Natural killer cell (primary cell): ENCODE results near the gene RABGAP1L. TPM values are rescaled to one million over a fixed set of nuclear protein-coding genes. Genes with fewer than 3 reads are reported as not detected.
"Not testable (repeated sequence)": the region's sequence is repeated elsewhere in the genome, so short reads cannot be mapped to it uniquely, and the experiment has no call there.

ENCODE experiments used
- ATAC-seq, 3 donors: fragments of 150-1000 bp in 2 of 3; fragments of 200-7000 bp in 1 of 3; cut with Tn5 transposase; 1 replicate in 1 of 3; 2 replicates in 2 of 3; pipeline ENCODE4 v1.10.0; 2021; ENCODE audit warnings: mild to moderate bottlenecking in 2 of 3, moderate library complexity in 2 of 3
- DNase-seq, 2 donors: peaks; one replicate each; pipeline versions ENCODE4 v3.0.0 to v3.0.0-alpha.2; 2013 to 2021; ENCODE audit warnings: mixed read lengths in 1 of 2
- H3K27ac ChIP-seq: one replicate; pipeline ENCODE4 v1.5.1; 2013; ENCODE audit warnings: mild to moderate bottlenecking, low read length
- H3K27me3 ChIP-seq: one replicate; pipeline ENCODE4 v1.6.1; 2013; ENCODE audit warnings: low read length; ENCODE audit not compliant: control insufficient read depth, insufficient read depth
- H3K36me3 ChIP-seq: one replicate; pipeline ENCODE4 v1.6.1; 2013; ENCODE audit warnings: low read length; ENCODE audit not compliant: control insufficient read depth, insufficient read depth
- H3K4me1 ChIP-seq: one replicate; pipeline ENCODE4 v1.6.1; 2013; ENCODE audit warnings: low read length; ENCODE audit not compliant: control insufficient read depth, insufficient read depth
- H3K4me3 ChIP-seq: one replicate; pipeline ENCODE4 v1.5.1; 2013; ENCODE audit warnings: low read length
- H3K9me3 ChIP-seq: one replicate; pipeline ENCODE4 v1.6.1; 2013; ENCODE audit warnings: low read length; ENCODE audit not compliant: control insufficient read depth, insufficient read depth
- H3K27ac Mint-ChIP-seq, 2 donors: one replicate each; pipeline ENCODE4 v1.8.0; 2022; ENCODE audit warnings: mild to moderate bottlenecking in 2 of 2, mixed read lengths in 2 of 2, moderate library complexity in 1 of 2
- H3K27me3 Mint-ChIP-seq, 2 donors: one replicate each; pipeline ENCODE4 v1.8.0; 2022; ENCODE audit warnings: low read depth in 2 of 2, mixed read lengths in 2 of 2
- H3K36me3 Mint-ChIP-seq: one replicate; pipeline ENCODE4 v1.8.0; 2022; ENCODE audit warnings: mixed read lengths
- H3K4me1 Mint-ChIP-seq, 2 donors: one replicate each; pipeline ENCODE4 v1.8.0; 2022; ENCODE audit warnings: mixed read lengths in 2 of 2
- H3K4me3 Mint-ChIP-seq: one replicate; pipeline ENCODE4 v1.8.0; 2022; ENCODE audit warnings: mild to moderate bottlenecking, moderate library complexity, mixed read lengths
- H3K9me3 Mint-ChIP-seq, 2 donors: one replicate each; pipeline ENCODE4 v1.8.0; 2022; ENCODE audit warnings: mixed read lengths in 2 of 2
- CTCF ChIP-seq: fragments of 200-600 bp; IDR thresholded peaks from one replicate; pipeline ENCODE4 v1.8.0; 2022; ENCODE audit warnings: antibody characterized with exemption
- WGBS: methylation state at CpG from one replicate; pipeline ENCODE4 v1.1.7; 2013; ENCODE audit warnings: missing lambda C conversion rate; ENCODE audit not compliant: insufficient coverage; 5-methylcytosine and 5-hydroxymethylcytosine counted together
- intact Hi-C: fragments of 100-400 bp; cut with micrococcal nuclease; formaldehyde crosslinking; loops from one replicate; pipeline ENCODE4 v1.14.2; 2022
- total RNA-seq, 4 donors: library from RNA; stranded (reverse); fragments of 120-200 nt in 1 of 4; gene quantifications; one replicate each; pipeline versions ENCODE4 v1.2.3 to v1.2.4, GENCODE V29; 2013 to 2022

RABGAP1L gene
- total RNA-seq, 3 donors from 2014 or later (not counting 1 experiment from before 2014, with no cell fraction given) = 145 to 168 (median 153) TPM

- Histone ChIP-seq H3K4me3 (no peak overlapping the region), H3K4me1 (no peaks in the 10 kb centered on the region), H3K27ac (no peak overlapping the region), H3K9me3 (no peaks in the 10 kb centered on the region), H3K27me3 (no peaks in the 10 kb centered on the region), H3K36me3 (no peaks in the 10 kb centered on the region)
- H3K4me3 Mint-ChIP-seq = no peak overlapping the region
- no peaks in the 10 kb centered on the region for H3K9me3 Mint-ChIP-seq
- no peak overlapping the region for H3K27ac Mint-ChIP-seq
- DNase-seq (no peak), ATAC-seq (no peak)
- H3K36me3 Mint-ChIP-seq = no peaks in the 10 kb centered on the region
- H3K27me3 Mint-ChIP-seq = no peaks in the 10 kb centered on the region
- 97% methylated on average over 50 of the region's 50 CpGs for WGBS
- peaks cover 10 to 12% of the 10 kb centered on the region in 2 donors for H3K4me1 Mint-ChIP-seq
- TF ChIP-seq CTCF = no peak
- intact Hi-C loops = no loop called here
Observed at GRCh38 chr1:174710868-174711845, 551.8 kb downstream of the RABGAP1L start.

- DNase-seq, H3K27me3 ChIP-seq, H3K36me3 ChIP-seq, H3K36me3 Mint-ChIP-seq, H3K27me3 Mint-ChIP-seq, H3K4me1 ChIP-seq, H3K9me3 Mint-ChIP-seq, intact Hi-C loops, H3K9me3 ChIP-seq, H3K4me3 ChIP-seq, H3K27ac ChIP-seq: not testable (repeated sequence)
- Mint-ChIP-seq H3K4me3 (peak overlapping the region; percentile 81), H3K4me1 (peaks cover 10 to 12% of the 10 kb centered on the region in 2 donors), H3K27ac (peak overlapping the region; percentile 55 to 59)
- 94% methylated on average over 8 of the region's 8 CpGs for WGBS
- peak in 1 of 3 donors; percentile 40 for ATAC-seq
Observed at GRCh38 chr1:174711848-174712247, 552.5 kb downstream of the RABGAP1L start.

DNA sequence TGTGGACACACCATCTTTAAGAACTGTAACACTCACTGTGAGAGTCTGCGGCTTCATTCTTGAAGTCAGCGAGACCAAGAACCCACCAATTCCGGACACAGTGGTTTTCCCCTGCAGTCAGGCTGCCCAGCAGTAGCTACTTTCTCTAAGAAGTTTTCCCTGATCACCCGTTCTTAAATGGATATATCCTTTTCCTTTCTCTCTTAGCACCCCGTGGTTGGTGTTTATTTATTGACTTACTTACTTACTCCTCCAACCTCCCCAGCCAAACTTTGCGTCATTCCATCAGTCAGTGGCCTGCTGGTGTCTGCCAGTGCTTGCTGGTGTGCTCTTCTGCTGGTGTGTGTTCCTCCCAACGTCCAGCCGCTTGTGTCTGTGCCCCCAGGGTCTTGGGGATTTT is 553.2 kb downstream of the RABGAP1L start:
- Histone ChIP-seq H3K4me1 (no peaks in the 10 kb centered on the region), H3K9me3 (no peaks in the 10 kb centered on the region), H3K27me3 (no peaks in the 10 kb centered on the region), H3K27ac (no peak overlapping the region), H3K4me3 (no peak overlapping the region), H3K36me3 (no peaks in the 10 kb centered on the region)
- ATAC-seq (peak in 1 of 3 donors; percentile 57), DNase-seq (no peak)
- no peaks in the 10 kb centered on the region for H3K27me3 Mint-ChIP-seq
- intact Hi-C loops = no loop called here
- peaks cover 10 to 12% of the 10 kb centered on the region in 2 donors for H3K4me1 Mint-ChIP-seq
- WGBS = 87% methylated on average over 8 of the region's 8 CpGs
- H3K9me3 Mint-ChIP-seq = no peaks in the 10 kb centered on the region
- H3K36me3 Mint-ChIP-seq = no peaks in the 10 kb centered on the region
- peak overlapping the region; percentile 81 for H3K4me3 Mint-ChIP-seq
- H3K27ac Mint-ChIP-seq = peak overlapping the region; percentile 55 to 59
- TF ChIP-seq CTCF = no peak

DNA sequence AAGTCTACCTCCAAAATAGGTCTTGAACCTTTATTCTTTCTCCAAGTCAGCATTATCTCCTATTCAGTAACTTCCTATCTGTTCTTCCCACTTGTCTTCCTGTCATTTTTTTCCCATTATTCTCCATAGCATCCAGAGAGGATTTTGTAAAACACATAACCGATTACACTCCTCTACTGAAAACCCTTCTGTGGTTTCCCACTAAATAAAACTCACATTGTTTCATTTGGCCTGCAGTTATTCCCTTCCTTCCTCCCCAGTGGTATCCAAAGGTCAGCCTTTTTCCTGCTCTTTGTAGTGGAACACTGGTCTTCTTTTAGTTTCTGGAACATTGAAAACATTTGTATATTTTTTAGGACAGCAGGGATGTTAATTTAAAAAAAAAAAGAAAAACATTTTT is 554.5 kb downstream of the RABGAP1L start:
- 74% methylated on average over 1 of the region's 1 CpG for WGBS

More for the DNA sequence above, 554.5 kb downstream of the RABGAP1L start:
- ATAC-seq = no peak
- peaks cover 12 to 14% of the 10 kb centered on the region in 2 donors for H3K4me1 Mint-ChIP-seq
- H3K9me3 Mint-ChIP-seq = no peaks in the 10 kb centered on the region
- Histone ChIP-seq H3K4me1 (no peaks in the 10 kb centered on the region), H3K27me3 (no peaks in the 10 kb centered on the region), H3K4me3 (no peak overlapping the region), H3K9me3 (no peaks in the 10 kb centered on the region), H3K36me3 (no peaks in the 10 kb centered on the region), H3K27ac (no peak overlapping the region)
- no peak overlapping the region for H3K27ac Mint-ChIP-seq
- H3K4me3 Mint-ChIP-seq = no peak overlapping the region
- no peaks in the 10 kb centered on the region for H3K36me3 Mint-ChIP-seq
- H3K27me3 Mint-ChIP-seq = no peaks in the 10 kb centered on the region
- TF ChIP-seq CTCF = no peak
- DNase-seq = no peak
- intact Hi-C loops = no loop called here
